ENCODE results near the gene SLC66A2. TPM values are rescaled to one million over a fixed set of nuclear protein-coding genes. Genes with fewer than 3 reads are reported as not detected.

The SLC66A2 gene
- total RNA-seq, 1 experiment from 2014 or later = 13.0 TPM

- no peak for DNase-seq
Measured at GRCh38 chr18:79887181-79888000, 64.1 kb downstream of the SLC66A2 start.

More at GRCh38 chr18:79887181-79888000, 64.1 kb downstream of the SLC66A2 start:
- H3K56ac ChIP-seq (ENCODE audit: insufficient read length, low read depth, low read length) = no peak overlapping the region
- peaks cover 12% of the 10 kb centered on the region for H3K27me3 Mint-ChIP-seq (ENCODE audit: low read depth)
- H2BK120ac ChIP-seq (ENCODE audit: low read depth, low read length, poor library complexity, severe bottlenecking) = no peak overlapping the region
- WGBS (ENCODE audit: extremely low coverage, insufficient read length, low lambda C conversion rate) = no CpG with 5 or more reads among the region's 30 CpGs
- no peak overlapping the region for H3T11ph ChIP-seq (ENCODE audit: low read length)
- no peak overlapping the region for H3K23ac ChIP-seq (ENCODE audit: insufficient read length, low read depth, low read length)
- H4K8ac ChIP-seq (replicated peaks; ENCODE audit: insufficient read length, low read depth, low read length) = no peak overlapping the region
- no peak overlapping the region for H2BK12ac ChIP-seq (ENCODE audit: insufficient read length, low read depth, low read length)
- no peak overlapping the region for H2BK5ac ChIP-seq (ENCODE audit: insufficient read length, low read length)
- no peaks in the 10 kb centered on the region for H3K79me1 ChIP-seq (ENCODE audit: insufficient read depth, low read depth, low read length, poor library complexity, severe bottlenecking)
- no peak overlapping the region for H2AFZ ChIP-seq (ENCODE audit: low read length)
- no peak overlapping the region for H3K14ac ChIP-seq (ENCODE audit: insufficient read depth, low read length)
- no peaks in the 10 kb centered on the region for H3K23me2 ChIP-seq (ENCODE audit: insufficient read length, low read depth, low read length, poor library complexity, severe bottlenecking)
- H4K5ac ChIP-seq (ENCODE audit: insufficient read length, low read depth, low read length) = no peak overlapping the region
- H3K4me2 ChIP-seq (ENCODE audit: insufficient read depth, insufficient read length, low read length) = no peak overlapping the region
- H3K4ac ChIP-seq (ENCODE audit: low read depth, low read length) = no peak overlapping the region
- no peaks in the 10 kb centered on the region for H3K4me1 Mint-ChIP-seq
- no peak overlapping the region for H3K27ac ChIP-seq (ENCODE audit: insufficient read length, low read depth, low read length)
- H3K18ac ChIP-seq (ENCODE audit: insufficient read length, low read depth, low read length) = no peak overlapping the region
- H2AK5ac ChIP-seq (ENCODE audit: insufficient read length, low read length) = no peak overlapping the region
- H3K4me1 ChIP-seq (ENCODE audit: insufficient read depth, low read length) = no peaks in the 10 kb centered on the region
- no peak overlapping the region for H2BK15ac ChIP-seq (ENCODE audit: low read depth, low read length)
- no peak overlapping the region for H3K4me3 Mint-ChIP-seq
- H3K79me2 ChIP-seq (ENCODE audit: insufficient read depth, low read length) = no peaks in the 10 kb centered on the region
- H4K20me1 ChIP-seq (ENCODE audit: control insufficient read depth, insufficient read depth, insufficient read length) = no peaks in the 10 kb centered on the region
- no peaks in the 10 kb centered on the region for H3K27me3 ChIP-seq (ENCODE audit: insufficient read depth, low read length)
- no peak overlapping the region for H3K9ac ChIP-seq (ENCODE audit: extremely low read depth, insufficient read length, low read length)
- H3K27ac Mint-ChIP-seq = no peak overlapping the region
- no peak for TF ChIP-seq CTCF (conservative IDR thresholded peaks at IDR 0.05)
- H4K91ac ChIP-seq (ENCODE audit: insufficient read length, low read depth, low read length) = no peak overlapping the region
- no peak overlapping the region for H2BK20ac ChIP-seq (ENCODE audit: low read depth, low read length, poor library complexity, severe bottlenecking)
- H3K9me3 ChIP-seq (ENCODE audit: control insufficient read depth, low read depth, low read length) = peaks cover 8% of the 10 kb centered on the region
- peaks cover 40 to 50% of the 10 kb centered on the region in 2 experiments for H3K9me3 Mint-ChIP-seq
- peaks cover 0 to 7% (median 0%) of the 10 kb centered on the region in 3 experiments; a peak in 4 of 7 replicates for H3K36me3 Mint-ChIP-seq (ENCODE audit: insufficient read depth in 1 of 3, low read depth in 3 of 3)
